ENCODE measurements around the gene ATXN7. TPM values are rescaled to one million over a fixed set of nuclear protein-coding genes. Genes with fewer than 3 reads are reported as not detected.

The ATXN7 gene
- polyA plus RNA-seq, 3 donors = 2.7 to 29.5 (median 3.2) TPM

DNA sequence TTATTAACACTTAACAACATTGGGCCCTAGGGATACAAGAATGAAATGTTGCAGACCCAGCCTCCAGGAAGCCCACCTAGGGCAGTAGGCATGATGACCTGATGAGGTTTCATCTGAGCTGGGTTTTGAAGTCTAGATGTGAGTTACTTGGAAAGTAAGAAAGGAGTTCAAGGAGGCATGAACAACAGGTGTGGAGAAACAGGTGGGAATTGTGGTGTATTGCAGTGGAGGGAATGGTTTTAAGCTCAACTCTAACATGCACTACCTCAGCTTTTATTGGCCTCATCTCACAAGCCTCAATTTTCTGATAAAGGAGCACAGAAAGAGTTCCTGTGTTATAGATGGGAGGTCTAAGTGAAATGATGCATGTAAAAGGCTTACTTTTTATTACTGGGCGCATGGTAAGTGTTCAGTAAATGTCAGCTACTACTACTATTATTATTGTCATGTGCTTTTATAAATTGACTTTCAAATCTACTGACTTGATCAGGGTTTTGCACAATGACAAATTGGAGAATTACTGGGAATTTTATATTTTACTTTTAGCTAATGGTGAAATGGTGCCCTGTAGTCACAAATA, 29.2 kb downstream of the ATXN7 start:
- H3K4me3 Mint-ChIP-seq = no peak overlapping the region
- H3K9me3 Mint-ChIP-seq = no peaks in the 10 kb centered on the region
- peak overlapping the region in 1 of 7 donors; percentile 43 for H3K27ac Mint-ChIP-seq
- H4K20me1 ChIP-seq (ENCODE audit: insufficient read depth, low read length) = peaks cover 94% of the 10 kb centered on the region
- peaks cover 94% of the 10 kb centered on the region for H3K79me2 ChIP-seq (ENCODE audit: insufficient read depth, low read length)
- H3K36me3 ChIP-seq (replicated peaks in 1 of 2; ENCODE audit: control insufficient read depth in 1 of 2, insufficient read depth in 2 of 2, low read length in 2 of 2) = peaks cover 4 to 19% of the 10 kb centered on the region in 2 donors
- no peak for DNase-seq
- no peaks in the 10 kb centered on the region for H3K9me3 ChIP-seq (replicated peaks in 1 of 2; ENCODE audit: control insufficient read depth in 1 of 2, insufficient read depth in 1 of 2, low read length in 2 of 2)
- H3K4me2 ChIP-seq (replicated peaks; ENCODE audit: extremely low read depth, low read length, poor library complexity, severe bottlenecking) = no peak overlapping the region
- H3K36me3 Mint-ChIP-seq = peaks cover 15 to 25% of the 10 kb centered on the region in 2 donors
- no peak overlapping the region for H2AFZ ChIP-seq (ENCODE audit: insufficient read depth, low read depth, low read length, poor library complexity, severe bottlenecking)
- peaks cover 0 to 17% of the 10 kb centered on the region in 2 donors for H3K4me1 ChIP-seq (ENCODE audit: control insufficient read depth in 1 of 2, insufficient read depth in 2 of 2, low read length in 2 of 2)
- H3K4me1 Mint-ChIP-seq = peaks cover 13% of the 10 kb centered on the region
- H3K27ac ChIP-seq (ENCODE audit: low read depth in 1 of 2, low read length in 2 of 2) = no peak overlapping the region
- H3K27me3 ChIP-seq (ENCODE audit: control insufficient read depth in 2 of 2, insufficient read depth in 2 of 2, low read length in 2 of 2) = no peaks in the 10 kb centered on the region
- H3K4me3 ChIP-seq (replicated peaks in 1 of 3; ENCODE audit: low read depth in 2 of 3, low read length in 3 of 3) = no peak overlapping the region
- intact Hi-C loops (cut with micrococcal nuclease) = no loop called here
- TF ChIP-seq, protein P1, sequence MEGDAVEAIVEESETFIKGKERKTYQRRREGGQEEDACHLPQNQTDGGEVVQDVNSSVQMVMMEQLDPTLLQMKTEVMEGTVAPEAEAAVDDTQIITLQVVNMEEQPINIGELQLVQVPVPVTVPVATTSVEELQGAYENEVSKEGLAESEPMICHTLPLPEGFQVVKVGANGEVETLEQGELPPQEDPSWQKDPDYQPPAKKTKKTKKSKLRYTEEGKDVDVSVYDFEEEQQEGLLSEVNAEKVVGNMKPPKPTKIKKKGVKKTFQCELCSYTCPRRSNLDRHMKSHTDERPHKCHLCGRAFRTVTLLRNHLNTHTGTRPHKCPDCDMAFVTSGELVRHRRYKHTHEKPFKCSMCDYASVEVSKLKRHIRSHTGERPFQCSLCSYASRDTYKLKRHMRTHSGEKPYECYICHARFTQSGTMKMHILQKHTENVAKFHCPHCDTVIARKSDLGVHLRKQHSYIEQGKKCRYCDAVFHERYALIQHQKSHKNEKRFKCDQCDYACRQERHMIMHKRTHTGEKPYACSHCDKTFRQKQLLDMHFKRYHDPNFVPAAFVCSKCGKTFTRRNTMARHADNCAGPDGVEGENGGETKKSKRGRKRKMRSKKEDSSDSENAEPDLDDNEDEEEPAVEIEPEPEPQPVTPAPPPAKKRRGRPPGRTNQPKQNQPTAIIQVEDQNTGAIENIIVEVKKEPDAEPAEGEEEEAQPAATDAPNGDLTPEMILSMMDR (IDR thresholded peaks at IDR 0.05) = no peak
- peaks cover 0 to 2% (median 0%) of the 10 kb centered on the region in 3 donors for H3K27me3 Mint-ChIP-seq (ENCODE audit: low read depth in 3 of 3)
- no CpG with 5 or more reads among the region's 1 CpG for WGBS (ENCODE audit: insufficient coverage)
- no peak overlapping the region for H3K9ac ChIP-seq (ENCODE audit: insufficient read depth, low read length, poor library complexity, severe bottlenecking)

DNA sequence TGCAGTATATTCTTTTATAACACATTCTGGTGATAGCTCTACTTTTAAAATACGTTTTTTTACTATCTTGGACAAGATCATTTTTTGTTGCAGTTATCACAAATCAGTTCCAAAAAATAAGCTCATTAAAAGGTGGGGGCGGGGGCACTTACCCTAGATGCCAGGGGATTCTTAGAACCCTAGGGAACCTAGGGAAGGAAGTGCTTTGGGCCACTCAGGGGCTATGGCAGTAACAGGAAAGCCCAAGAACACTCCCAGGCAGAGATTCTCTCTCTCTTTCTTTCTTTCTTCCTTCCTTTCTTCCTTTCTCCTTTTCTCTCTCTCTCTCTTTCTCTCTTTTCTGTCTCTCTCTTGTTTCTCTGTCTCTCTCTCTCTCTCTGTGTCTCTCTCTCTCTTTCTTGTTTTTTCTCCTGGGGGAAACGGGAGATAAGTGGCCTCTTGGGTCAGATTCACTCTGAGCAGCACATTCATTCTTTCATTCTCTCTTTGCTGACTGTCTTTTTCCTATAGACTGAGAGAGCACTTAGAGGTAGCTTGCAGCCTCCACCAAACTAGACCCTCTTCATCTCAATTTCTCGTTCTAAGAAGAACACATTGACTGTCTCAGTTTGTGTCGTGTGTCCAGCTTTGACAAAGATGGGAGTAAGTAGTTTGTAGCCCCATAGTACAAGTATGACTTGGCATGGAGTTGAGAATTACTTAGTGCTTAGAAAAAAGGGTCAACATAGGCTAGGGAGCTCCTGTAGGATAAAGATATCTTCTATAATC, 31.9 kb downstream of the ATXN7 start:
- H3K79me2 ChIP-seq (ENCODE audit: insufficient read depth, low read length) = peaks cover 72% of the 10 kb centered on the region
- H3K27me3 Mint-ChIP-seq (ENCODE audit: low read depth in 3 of 3) = peaks cover 0 to 2% (median 0%) of the 10 kb centered on the region in 3 donors
- intact Hi-C loops (cut with micrococcal nuclease) = no loop called here
- no CpG with 5 or more reads among the region's 5 CpGs for WGBS (ENCODE audit: insufficient coverage)
- TF ChIP-seq, protein P1 (IDR thresholded peaks at IDR 0.05) = no peak
- peaks cover 20 to 45% of the 10 kb centered on the region in 2 donors for H3K36me3 ChIP-seq (replicated peaks in 1 of 2; ENCODE audit: control insufficient read depth in 1 of 2, insufficient read depth in 2 of 2, low read length in 2 of 2)
- peak overlapping the region in 1 of 2 donors; percentile 38 for H3K27ac ChIP-seq (ENCODE audit: low read depth in 1 of 2, low read length in 2 of 2)
- peaks cover 33 to 48% of the 10 kb centered on the region in 2 donors for H3K36me3 Mint-ChIP-seq
- H3K4me1 Mint-ChIP-seq = peaks cover 20% of the 10 kb centered on the region
- H3K4me2 ChIP-seq (replicated peaks; ENCODE audit: extremely low read depth, low read length, poor library complexity, severe bottlenecking) = no peak overlapping the region
- no peak overlapping the region for H2AFZ ChIP-seq (ENCODE audit: insufficient read depth, low read depth, low read length, poor library complexity, severe bottlenecking)
- peak overlapping the region in 5 of 7 donors; percentile 1 to 87 (median 69) for H3K27ac Mint-ChIP-seq
- H3K4me3 Mint-ChIP-seq = no peak overlapping the region
- no peak overlapping the region for H3K9ac ChIP-seq (ENCODE audit: insufficient read depth, low read length, poor library complexity, severe bottlenecking)
- peaks cover 0 to 1% (median 0%) of the 10 kb centered on the region in 7 donors for H3K9me3 Mint-ChIP-seq
- H3K9me3 ChIP-seq (replicated peaks in 1 of 2; ENCODE audit: control insufficient read depth in 1 of 2, insufficient read depth in 1 of 2, low read length in 2 of 2) = no peaks in the 10 kb centered on the region
- H3K27me3 ChIP-seq (ENCODE audit: control insufficient read depth in 2 of 2, insufficient read depth in 2 of 2, low read length in 2 of 2) = no peaks in the 10 kb centered on the region
- peaks cover 0 to 21% of the 10 kb centered on the region in 2 donors for H3K4me1 ChIP-seq (ENCODE audit: control insufficient read depth in 1 of 2, insufficient read depth in 2 of 2, low read length in 2 of 2)
- peaks cover 74% of the 10 kb centered on the region for H4K20me1 ChIP-seq (ENCODE audit: insufficient read depth, low read length)
- no peak overlapping the region for H3K4me3 ChIP-seq (replicated peaks in 1 of 3; ENCODE audit: low read depth in 2 of 3, low read length in 3 of 3)
- DNase-seq = no peak
